ENCODE data around the gene SLC30A9. TPM values are rescaled to one million over a fixed set of nuclear protein-coding genes. Genes with fewer than 3 reads are reported as not detected.

Gene SLC30A9
- total RNA-seq (10 to 100 TPM; 29.3 to 32.2 TPM), polyA plus RNA-seq (10 to 100 TPM; 38.1 to 40.9 (median 38.9) TPM), total RNA-seq (44.8 to 79.0 (median 66.2) reads per million in 6 experiments)

GRCh38 chr4:41990365-41991111, at the start of gene SLC30A9:
TSS of gene SLC30A9 (plus strand) at chr4:41990530. CDS start at chr4:41990652, 122 bp downstream.
- DNase-seq, result peak; percentile 77 to 97 (median 92)
- Mint-ChIP-seq H3K4me3 (peak within 1 kb of the TSS; percentile 95 to 99 (median 98)), H3K9me3 (no peaks in the 10 kb centered on the region), H3K27ac (peak within 1 kb of the TSS; percentile 96 to 99 (median 98)), H3K27me3 (no peaks in the 10 kb centered on the region), H3K4me1 (peaks cover 9 to 43% (median 34%) of the 10 kb centered on the region in 4 donors), H3K36me3 (peaks cover 0 to 2% (median 2%) of the 10 kb centered on the region in 3 donors)
- POLR2A ChIA-PET, result interaction anchor here (1.0 to 1.3 kb wide), 2 partner anchors 55 to 61 kb away, joined by 3 to 6 read pairs; partner anchors contain the start of gene TMEM33
- peak; percentile 93 for ATAC-seq

- no peak for DNase-seq
- Mint-ChIP-seq H3K36me3 (peaks cover 0 to 76% (median 9%) of the 10 kb centered on the region in 3 donors), H3K27ac (no peak overlapping the region), H3K4me3 (no peak overlapping the region), H3K27me3 (no peaks in the 10 kb centered on the region), H3K9me3 (no peaks in the 10 kb centered on the region), H3K4me1 (peaks cover 11 to 43% (median 28%) of the 10 kb centered on the region in 4 donors)
- no peak for ATAC-seq
- POLR2A ChIA-PET, result no interaction called here
Measured at GRCh38 chr4:41940834-41941233, 49.5 kb upstream of the SLC30A9 start.

GRCh38 chr4:41943506-41943905, 46.8 kb upstream of the SLC30A9 start:
- peaks cover 0 to 84% (median 9%) of the 10 kb centered on the region in 3 donors for H3K36me3 Mint-ChIP-seq
- no peak overlapping the region for H3K27ac Mint-ChIP-seq
- H3K4me1 Mint-ChIP-seq, result peaks cover 1 to 26% (median 6%) of the 10 kb centered on the region in 4 donors
- H3K27me3 Mint-ChIP-seq, result no peaks in the 10 kb centered on the region
- no peak for ATAC-seq
- POLR2A ChIA-PET, result no interaction called here
- no peaks in the 10 kb centered on the region for H3K9me3 Mint-ChIP-seq
- no peak overlapping the region for H3K4me3 Mint-ChIP-seq
- DNase-seq, result no peak

GRCh38 chr4:41944089-41944488, 46.2 kb upstream of the SLC30A9 start:
- H3K27me3 Mint-ChIP-seq, result no peaks in the 10 kb centered on the region
- POLR2A ChIA-PET, result no interaction called here
- peaks cover 0 to 83% (median 10%) of the 10 kb centered on the region in 3 donors for H3K36me3 Mint-ChIP-seq
- H3K9me3 Mint-ChIP-seq, result no peaks in the 10 kb centered on the region
- no peak overlapping the region for H3K4me3 Mint-ChIP-seq
- no peak overlapping the region for H3K27ac Mint-ChIP-seq
- DNase-seq, result no peak
- no peak for ATAC-seq
- peaks cover 0 to 21% (median 5%) of the 10 kb centered on the region in 4 donors for H3K4me1 Mint-ChIP-seq

GRCh38 chr4:41949531-41949930, 40.8 kb upstream of the SLC30A9 start:
- Mint-ChIP-seq H3K4me3 (no peak overlapping the region), H3K9me3 (no peaks in the 10 kb centered on the region), H3K4me1 (peaks cover 2 to 16% (median 11%) of the 10 kb centered on the region in 4 donors), H3K36me3 (peaks cover 4 to 82% (median 19%) of the 10 kb centered on the region in 3 donors), H3K27me3 (no peaks in the 10 kb centered on the region), H3K27ac (peak overlapping the region in 1 of 10 donors; percentile 30)
- ATAC-seq (no peak), DNase-seq (no peak)
- POLR2A ChIA-PET, result no interaction called here

GRCh38 chr4:41957634-41958033, 32.7 kb upstream of the SLC30A9 start:
- DNase-seq (peak in 4 of 10 donors; percentile 8 to 39 (median 29)), ATAC-seq (peak; percentile 28 to 53)
- H3K27ac Mint-ChIP-seq, result peak overlapping the region in 1 of 10 donors; percentile 22
- H3K4me1 Mint-ChIP-seq, result peaks cover 0 to 2% (median under 1%) of the 10 kb centered on the region in 4 donors
- no peak overlapping the region for H3K4me3 Mint-ChIP-seq
- POLR2A ChIA-PET, result no interaction called here
- H3K27me3 Mint-ChIP-seq, result no peaks in the 10 kb centered on the region
- peaks cover 0 to 27% (median 7%) of the 10 kb centered on the region in 3 donors for H3K36me3 Mint-ChIP-seq
- H3K9me3 Mint-ChIP-seq, result no peaks in the 10 kb centered on the region

- POLR2A ChIA-PET, result no interaction called here
- ATAC-seq (no peak), DNase-seq (peak in 3 of 10 donors; percentile 4 to 10 (median 7))
- no peaks in the 10 kb centered on the region for H3K4me1 Mint-ChIP-seq
- H3K9me3 Mint-ChIP-seq, result peaks cover 0 to 6% (median under 1%) of the 10 kb centered on the region in 9 donors
- no peak overlapping the region for H3K4me3 Mint-ChIP-seq
- no peaks in the 10 kb centered on the region for H3K27me3 Mint-ChIP-seq
- no peak overlapping the region for H3K27ac Mint-ChIP-seq
- H3K36me3 Mint-ChIP-seq, result peaks cover 0 to 3% (median 1%) of the 10 kb centered on the region in 3 donors
Measured at GRCh38 chr4:41963105-41963504, 27.2 kb upstream of the SLC30A9 start.

- Mint-ChIP-seq H3K4me1 (no peaks in the 10 kb centered on the region), H3K4me3 (no peak overlapping the region), H3K27me3 (no peaks in the 10 kb centered on the region), H3K36me3 (peaks cover 2 to 6% (median 3%) of the 10 kb centered on the region in 3 donors), H3K27ac (no peak overlapping the region), H3K9me3 (peaks cover 0 to 19% (median 5%) of the 10 kb centered on the region in 9 donors)
- DNase-seq, result no peak
- no peak for ATAC-seq
- POLR2A ChIA-PET, result no interaction called here
Measured at GRCh38 chr4:41964401-41964800, 25.9 kb upstream of the SLC30A9 start.

- no peaks in the 10 kb centered on the region for H3K4me1 Mint-ChIP-seq
- peaks cover 2 to 12% (median 3%) of the 10 kb centered on the region in 3 donors for H3K36me3 Mint-ChIP-seq
- H3K9me3 Mint-ChIP-seq, result peaks cover 0 to 26% (median 5%) of the 10 kb centered on the region in 9 donors
- DNase-seq (no peak), ATAC-seq (no peak)
- H3K27ac Mint-ChIP-seq, result no peak overlapping the region
- POLR2A ChIA-PET, result no interaction called here
- H3K27me3 Mint-ChIP-seq, result no peaks in the 10 kb centered on the region
- H3K4me3 Mint-ChIP-seq, result no peak overlapping the region
Measured at GRCh38 chr4:41967392-41967791, 22.9 kb upstream of the SLC30A9 start.

GRCh38 chr4:41969671-41970070, 20.7 kb upstream of the SLC30A9 start:
- DNase-seq (no peak), ATAC-seq (no peak)
- peaks cover 0 to 5% (median 0%) of the 10 kb centered on the region in 5 donors for H3K27me3 Mint-ChIP-seq
- peaks cover 0 to 26% (median 5%) of the 10 kb centered on the region in 9 donors for H3K9me3 Mint-ChIP-seq
- no peak overlapping the region for H3K27ac Mint-ChIP-seq
- H3K4me1 Mint-ChIP-seq, result no peaks in the 10 kb centered on the region
- H3K36me3 Mint-ChIP-seq, result peaks cover 2 to 12% (median 3%) of the 10 kb centered on the region in 3 donors
- H3K4me3 Mint-ChIP-seq, result no peak overlapping the region
- POLR2A ChIA-PET, result no interaction called here

- no peak for ATAC-seq
- Mint-ChIP-seq H3K27ac (no peak overlapping the region), H3K4me3 (no peak overlapping the region), H3K27me3 (peaks cover 0 to 18% (median 10%) of the 10 kb centered on the region in 5 donors), H3K9me3 (peaks cover 0 to 6% (median 0%) of the 10 kb centered on the region in 9 donors), H3K36me3 (peaks cover 0 to 6% (median 0%) of the 10 kb centered on the region in 3 donors), H3K4me1 (no peaks in the 10 kb centered on the region)
- no peak for DNase-seq
- POLR2A ChIA-PET, result no interaction called here
Measured at GRCh38 chr4:41975341-41975740, 15.0 kb upstream of the SLC30A9 start.

GRCh38 chr4:41976775-41977516, 13.4 kb upstream of the SLC30A9 start:
- Mint-ChIP-seq H3K4me3 (no peak overlapping the region), H3K9me3 (peaks cover 0 to 4% (median 0%) of the 10 kb centered on the region in 9 donors), H3K27ac (no peak overlapping the region), H3K27me3 (peaks cover 0 to 18% (median 10%) of the 10 kb centered on the region in 5 donors), H3K36me3 (peaks cover 0 to 5% (median 0%) of the 10 kb centered on the region in 3 donors), H3K4me1 (no peaks in the 10 kb centered on the region)
- POLR2A ChIA-PET, result no interaction called here
- ATAC-seq, result no peak
- no peak for DNase-seq

- DNase-seq (no peak), ATAC-seq (no peak)
- Mint-ChIP-seq H3K27ac (no peak overlapping the region), H3K36me3 (no peaks in the 10 kb centered on the region), H3K27me3 (peaks cover 0 to 18% (median 10%) of the 10 kb centered on the region in 5 donors), H3K4me3 (no peak overlapping the region), H3K4me1 (no peaks in the 10 kb centered on the region), H3K9me3 (peaks cover 0 to 2% (median 0%) of the 10 kb centered on the region in 9 donors)
- POLR2A ChIA-PET, result no interaction called here
Measured at GRCh38 chr4:41977709-41978108, 12.6 kb upstream of the SLC30A9 start.

Data from naive thymus-derived CD8-positive, alpha-beta T cell (primary cell).